GM23338 (cell line): ENCODE measurements around the gene FNDC7. TPM values are rescaled to one million over a fixed set of nuclear protein-coding genes. Genes with fewer than 3 reads are reported as not detected.

Experiments
- ATAC-seq: fragments of 200-7000 bp; cut with Tn5 transposase; 3 replicates; pipeline ENCODE4 v1.9.1; 2020
- DNase-seq: peaks from one replicate; pipeline ENCODE4 v3.0.0-alpha.2; 2015; ENCODE audit warnings: low spot score
- H2AFZ ChIP-seq: fragments of 200-600 bp; sonication (generic); 2 replicates; pipeline ENCODE4 v1.8.0; 2016; ENCODE audit warnings: antibody characterized with exemption, mild to moderate bottlenecking, moderate library complexity
- H3F3A ChIP-seq: fragments of 200-600 bp; sonication (generic); replicated peaks from 2 replicates; pipeline ENCODE4 v1.8.0; 2017; ENCODE audit warnings: antibody characterized with exemption, mixed run types, low read depth
- H3K27ac ChIP-seq: fragments of 200-600 bp; sonication (generic); 2 replicates; pipeline ENCODE4 v1.6.1; 2016; ENCODE audit warnings: low read depth
- H3K27me3 ChIP-seq: fragments of 200-600 bp; sonication (generic); 2 replicates; pipeline ENCODE4 v1.8.0; 2016; ENCODE audit warnings: mild to moderate bottlenecking, mixed run types, moderate library complexity; ENCODE audit not compliant: insufficient read depth
- H3K36me3 ChIP-seq: fragments of 200-600 bp; sonication (generic); 2 replicates; pipeline ENCODE4 v1.8.0; 2016; ENCODE audit warnings: mild to moderate bottlenecking; ENCODE audit not compliant: insufficient read depth
- H3K4me1 ChIP-seq: fragments of 200-600 bp; sonication (generic); 2 replicates; pipeline ENCODE4 v1.8.0; 2016; ENCODE audit warnings: mild to moderate bottlenecking, moderate library complexity; ENCODE audit not compliant: insufficient read depth
- H3K4me2 ChIP-seq: fragments of 200-600 bp; sonication (generic); 2 replicates; pipeline ENCODE4 v1.7.1; 2017; ENCODE audit warnings: mixed run types
- H3K4me3 ChIP-seq: fragments of 200-600 bp; sonication (generic); 2 replicates; pipeline ENCODE4 v1.6.1; 2016; ENCODE audit warnings: mixed run types
- H3K79me2 ChIP-seq: fragments of 200-600 bp; sonication (generic); replicated peaks from 2 replicates; pipeline ENCODE4 v1.8.0; 2017; ENCODE audit warnings: mild to moderate bottlenecking; ENCODE audit not compliant: insufficient read depth
- H3K9me2 ChIP-seq: fragments of 200-600 bp; sonication (generic); 2 replicates; pipeline ENCODE4 v1.8.0; 2017; ENCODE audit not compliant: insufficient read depth
- H4K20me1 ChIP-seq: fragments of 200-600 bp; sonication (generic); replicated peaks from 2 replicates; pipeline ENCODE4 v1.8.0; 2017; ENCODE audit warnings: mild to moderate bottlenecking; ENCODE audit not compliant: insufficient read depth
- H3K27ac Mint-ChIP-seq: 2 replicates; pipeline ENCODE4 v1.8.0; 2020; ENCODE audit warnings: inconsistent platforms, mild to moderate bottlenecking, moderate library complexity, mixed read lengths
- H3K27me3 Mint-ChIP-seq: 3 replicates; pipeline ENCODE4 v1.8.0; 2022; ENCODE audit warnings: low read depth, mild to moderate bottlenecking, moderate library complexity, mixed read lengths, inconsistent platforms; ENCODE audit not compliant: insufficient read depth, poor library complexity
- H3K36me3 Mint-ChIP-seq: 3 replicates; pipeline ENCODE4 v1.8.0; 2021; ENCODE audit warnings: low read depth, mild to moderate bottlenecking, inconsistent platforms, moderate library complexity, mixed read lengths
- H3K4me1 Mint-ChIP-seq: 3 replicates; pipeline ENCODE4 v1.8.0; 2020; ENCODE audit warnings: mild to moderate bottlenecking, inconsistent platforms, mixed read lengths
- H3K4me3 Mint-ChIP-seq: 3 replicates; pipeline ENCODE4 v1.8.0; 2021; ENCODE audit warnings: moderate library complexity, mild to moderate bottlenecking, inconsistent platforms, mixed read lengths
- H3K9me3 Mint-ChIP-seq: 3 replicates; pipeline ENCODE4 v1.8.0; 2020; ENCODE audit warnings: moderate library complexity, mild to moderate bottlenecking, inconsistent platforms, mixed read lengths
- POLR2AphosphoS5 ChIP-seq: IDR thresholded peaks from 2 replicates; pipeline ENCODE4 v1.6.1; 2016; ENCODE audit warnings: antibody characterized with exemption, low read depth
- STAT1 ChIP-seq: IDR thresholded peaks from one replicate; pipeline ENCODE4 v1.6.1; 2016; ENCODE audit warnings: antibody characterized with exemption; ENCODE audit not compliant: unreplicated experiment
- polyA plus RNA-seq: library from polyadenylated mRNA; unstranded; fragments of >200 nt; fragmentation: Nextera tagmentation; extraction: Ambion mirVana; gene quantifications from 2 replicates; pipeline ENCODE4 v1.2.1, GENCODE V29; 2016
- total RNA-seq: library from RNA; depleted of rRNA; stranded (reverse); fragments of >200 nt; shearing (Covaris generic); gene quantifications from 2 replicates; pipeline ENCODE4 v1.2.3, GENCODE V29; 2014
- TF ChIP-seq, protein P1 (sequence below), 2 experiments: fragments of 200-600 bp in 1 of 2; sonication (generic) in 1 of 2; conservative IDR thresholded peaks; 2 replicates each; pipeline versions ENCODE4 v1.5.1 to v1.6.1; 2016 to 2017; ENCODE audit warnings: antibody characterized with exemption in 2 of 2, low read depth in 2 of 2, mild to moderate bottlenecking in 2 of 2, moderate library complexity in 1 of 2
- TF ChIP-seq, protein P2 (sequence below): IDR thresholded peaks from one replicate; pipeline ENCODE4 v1.6.1; 2018; ENCODE audit warnings: antibody characterized with exemption; ENCODE audit not compliant: unreplicated experiment
- TF ChIP-seq, protein P3 (sequence below): IDR thresholded peaks from 2 replicates; pipeline ENCODE4 v1.6.1; 2016; ENCODE audit warnings: antibody characterized with exemption
- TF ChIP-seq, protein P4 (sequence below): fragments of 250-450 bp; sonication (Bioruptor Pico); IDR thresholded peaks from 2 replicates; pipeline ENCODE4 v1.5.0; 2020; ENCODE audit warnings: mild to moderate bottlenecking, moderate library complexity

FNDC7 gene
- total and polyA plus RNA-seq, 2 experiments from 2014 or later = 0.06 to 0.28 TPM

DNA sequence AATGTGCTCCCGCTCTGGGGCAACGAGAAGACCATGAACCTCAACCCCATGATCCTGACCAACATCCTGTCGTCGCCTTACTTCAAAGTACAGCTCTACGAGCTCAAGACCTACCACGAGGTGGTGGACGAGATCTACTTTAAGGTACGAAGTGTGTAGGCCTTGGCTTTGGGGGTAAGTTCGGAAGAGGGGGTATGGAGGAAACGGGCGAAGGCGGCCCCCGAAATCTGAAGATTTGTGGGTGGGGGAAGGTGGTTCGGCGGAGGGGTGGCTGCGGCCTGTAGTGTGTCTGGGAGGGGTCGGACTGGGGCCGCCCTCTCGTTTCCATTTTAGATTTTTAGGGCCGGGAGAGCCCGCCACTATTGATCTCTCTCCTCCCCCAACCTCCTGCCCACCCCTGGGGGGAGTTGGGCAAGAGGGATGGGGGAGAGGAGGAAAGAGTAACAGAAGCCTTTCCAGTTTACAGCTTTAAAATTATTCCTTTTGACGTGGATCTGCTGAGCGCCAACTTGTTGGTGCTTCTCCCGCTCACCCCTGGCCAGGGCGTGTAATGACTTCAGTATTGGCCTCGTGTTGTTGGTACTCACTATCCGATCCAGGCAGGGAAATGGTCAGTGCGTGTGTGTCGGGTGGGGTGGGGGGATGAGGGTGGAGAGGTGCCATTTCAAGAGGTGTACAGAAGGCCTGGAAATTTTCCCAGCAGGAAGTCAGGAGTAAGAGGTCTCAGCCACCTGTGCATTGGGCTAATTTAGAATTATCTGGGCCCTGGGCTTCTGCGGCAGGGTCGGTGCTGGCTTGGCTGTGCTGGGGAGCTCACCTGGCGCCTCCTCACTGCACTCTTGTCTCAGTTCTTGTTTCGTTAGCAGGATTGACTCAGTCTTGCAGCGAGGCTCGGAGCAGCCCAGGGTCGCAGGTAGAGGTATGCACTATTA, 19.7 kb upstream of the FNDC7 start:
- peak overlapping the region; percentile 92 for H3K4me3 ChIP-seq
- TF ChIP-seq, protein P1, sequence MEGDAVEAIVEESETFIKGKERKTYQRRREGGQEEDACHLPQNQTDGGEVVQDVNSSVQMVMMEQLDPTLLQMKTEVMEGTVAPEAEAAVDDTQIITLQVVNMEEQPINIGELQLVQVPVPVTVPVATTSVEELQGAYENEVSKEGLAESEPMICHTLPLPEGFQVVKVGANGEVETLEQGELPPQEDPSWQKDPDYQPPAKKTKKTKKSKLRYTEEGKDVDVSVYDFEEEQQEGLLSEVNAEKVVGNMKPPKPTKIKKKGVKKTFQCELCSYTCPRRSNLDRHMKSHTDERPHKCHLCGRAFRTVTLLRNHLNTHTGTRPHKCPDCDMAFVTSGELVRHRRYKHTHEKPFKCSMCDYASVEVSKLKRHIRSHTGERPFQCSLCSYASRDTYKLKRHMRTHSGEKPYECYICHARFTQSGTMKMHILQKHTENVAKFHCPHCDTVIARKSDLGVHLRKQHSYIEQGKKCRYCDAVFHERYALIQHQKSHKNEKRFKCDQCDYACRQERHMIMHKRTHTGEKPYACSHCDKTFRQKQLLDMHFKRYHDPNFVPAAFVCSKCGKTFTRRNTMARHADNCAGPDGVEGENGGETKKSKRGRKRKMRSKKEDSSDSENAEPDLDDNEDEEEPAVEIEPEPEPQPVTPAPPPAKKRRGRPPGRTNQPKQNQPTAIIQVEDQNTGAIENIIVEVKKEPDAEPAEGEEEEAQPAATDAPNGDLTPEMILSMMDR (conservative IDR thresholded peaks at IDR 0.05; ENCODE audit: low read depth in 2 of 2) = peak in 1 of 2 experiments; percentile 16; a peak in 2 of 4 replicates
- no peak for TF ChIP-seq POLR2AphosphoS5
- TF ChIP-seq, protein P2, sequence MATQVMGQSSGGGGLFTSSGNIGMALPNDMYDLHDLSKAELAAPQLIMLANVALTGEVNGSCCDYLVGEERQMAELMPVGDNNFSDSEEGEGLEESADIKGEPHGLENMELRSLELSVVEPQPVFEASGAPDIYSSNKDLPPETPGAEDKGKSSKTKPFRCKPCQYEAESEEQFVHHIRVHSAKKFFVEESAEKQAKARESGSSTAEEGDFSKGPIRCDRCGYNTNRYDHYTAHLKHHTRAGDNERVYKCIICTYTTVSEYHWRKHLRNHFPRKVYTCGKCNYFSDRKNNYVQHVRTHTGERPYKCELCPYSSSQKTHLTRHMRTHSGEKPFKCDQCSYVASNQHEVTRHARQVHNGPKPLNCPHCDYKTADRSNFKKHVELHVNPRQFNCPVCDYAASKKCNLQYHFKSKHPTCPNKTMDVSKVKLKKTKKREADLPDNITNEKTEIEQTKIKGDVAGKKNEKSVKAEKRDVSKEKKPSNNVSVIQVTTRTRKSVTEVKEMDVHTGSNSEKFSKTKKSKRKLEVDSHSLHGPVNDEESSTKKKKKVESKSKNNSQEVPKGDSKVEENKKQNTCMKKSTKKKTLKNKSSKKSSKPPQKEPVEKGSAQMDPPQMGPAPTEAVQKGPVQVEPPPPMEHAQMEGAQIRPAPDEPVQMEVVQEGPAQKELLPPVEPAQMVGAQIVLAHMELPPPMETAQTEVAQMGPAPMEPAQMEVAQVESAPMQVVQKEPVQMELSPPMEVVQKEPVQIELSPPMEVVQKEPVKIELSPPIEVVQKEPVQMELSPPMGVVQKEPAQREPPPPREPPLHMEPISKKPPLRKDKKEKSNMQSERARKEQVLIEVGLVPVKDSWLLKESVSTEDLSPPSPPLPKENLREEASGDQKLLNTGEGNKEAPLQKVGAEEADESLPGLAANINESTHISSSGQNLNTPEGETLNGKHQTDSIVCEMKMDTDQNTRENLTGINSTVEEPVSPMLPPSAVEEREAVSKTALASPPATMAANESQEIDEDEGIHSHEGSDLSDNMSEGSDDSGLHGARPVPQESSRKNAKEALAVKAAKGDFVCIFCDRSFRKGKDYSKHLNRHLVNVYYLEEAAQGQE = no peak
- TF ChIP-seq STAT1 = no peak
- peak; percentile 64 for DNase-seq
- Mint-ChIP-seq H3K4me1 (peaks cover 15% of the 10 kb centered on the region; the same call in 2 of the 3 replicates), H3K9me3 (no peaks in the 10 kb centered on the region; the same call in 2 of the 3 replicates), H3K4me3 (peak overlapping the region; percentile 94), H3K27ac (peak overlapping the region; percentile 99), H3K27me3 (peaks cover 10% of the 10 kb centered on the region), H3K36me3 (peaks cover 50% of the 10 kb centered on the region)
- H3K79me2 ChIP-seq = peaks cover 69% of the 10 kb centered on the region
- H3K4me2 ChIP-seq = peak overlapping the region; percentile 88
- peaks cover 8% of the 10 kb centered on the region for H3K4me1 ChIP-seq
- H4K20me1 ChIP-seq = peaks cover 25% of the 10 kb centered on the region
- peak overlapping the region; percentile 97 for H3K27ac ChIP-seq
- H3F3A ChIP-seq = 0 out of 2 replicates have a peak, but pooled peaks cover 2% of the 10 kb centered on the region
- H2AFZ ChIP-seq = no peak overlapping the region
- H3K36me3 ChIP-seq = peaks cover 27% of the 10 kb centered on the region
- peak; percentile 60 for ATAC-seq
- no peaks in the 10 kb centered on the region for H3K27me3 ChIP-seq
- H3K9me2 ChIP-seq = no peaks in the 10 kb centered on the region

DNA sequence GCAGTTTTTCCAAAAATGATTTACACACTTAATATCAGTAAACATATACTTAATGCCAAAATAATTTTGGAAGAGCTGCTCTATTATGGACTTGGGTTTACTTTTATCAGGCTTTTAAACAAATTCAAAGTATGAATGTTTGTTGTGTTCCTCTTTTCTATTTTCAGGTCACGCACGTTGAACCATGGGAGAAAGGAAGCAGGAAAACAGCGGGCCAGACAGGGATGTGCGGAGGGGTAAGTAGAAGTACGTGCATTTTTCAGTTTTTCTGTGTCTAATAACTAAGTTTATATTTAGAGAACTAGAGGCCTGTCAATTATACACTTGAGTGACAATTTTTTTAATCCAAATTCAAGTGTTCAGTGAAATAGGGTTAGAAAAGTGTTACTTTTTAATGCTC, 17.2 kb upstream of the FNDC7 start:
- Histone ChIP-seq H3K27ac (no peak overlapping the region), H3K9me2 (no peaks in the 10 kb centered on the region), H3K27me3 (no peaks in the 10 kb centered on the region), H2AFZ (no peak overlapping the region), H3K4me3 (no peak overlapping the region), H3K4me2 (no peak overlapping the region), H3K36me3 (peaks cover 52% of the 10 kb centered on the region), H3K79me2 (peaks cover 69% of the 10 kb centered on the region), H3K4me1 (peaks cover 8% of the 10 kb centered on the region), H3F3A (peaks cover 7% of the 10 kb centered on the region; the same call in 1 of the 2 replicates), H4K20me1 (peaks cover 29% of the 10 kb centered on the region)
- peaks cover 75% of the 10 kb centered on the region for H3K36me3 Mint-ChIP-seq
- H3K9me3 Mint-ChIP-seq = no peaks in the 10 kb centered on the region; the same call in 2 of the 3 replicates
- ATAC-seq (no peak), DNase-seq (no peak)
- no peak overlapping the region for H3K27ac Mint-ChIP-seq
- no peak overlapping the region; the same call in 2 of the 3 replicates for H3K4me3 Mint-ChIP-seq
- H3K27me3 Mint-ChIP-seq = peaks cover 10% of the 10 kb centered on the region
- peaks cover 12% of the 10 kb centered on the region; the same call in 2 of the 3 replicates for H3K4me1 Mint-ChIP-seq
- TF ChIP-seq, protein P3, sequence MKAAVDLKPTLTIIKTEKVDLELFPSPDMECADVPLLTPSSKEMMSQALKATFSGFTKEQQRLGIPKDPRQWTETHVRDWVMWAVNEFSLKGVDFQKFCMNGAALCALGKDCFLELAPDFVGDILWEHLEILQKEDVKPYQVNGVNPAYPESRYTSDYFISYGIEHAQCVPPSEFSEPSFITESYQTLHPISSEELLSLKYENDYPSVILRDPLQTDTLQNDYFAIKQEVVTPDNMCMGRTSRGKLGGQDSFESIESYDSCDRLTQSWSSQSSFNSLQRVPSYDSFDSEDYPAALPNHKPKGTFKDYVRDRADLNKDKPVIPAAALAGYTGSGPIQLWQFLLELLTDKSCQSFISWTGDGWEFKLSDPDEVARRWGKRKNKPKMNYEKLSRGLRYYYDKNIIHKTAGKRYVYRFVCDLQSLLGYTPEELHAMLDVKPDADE = no peak
- TF ChIP-seq, protein P4, sequence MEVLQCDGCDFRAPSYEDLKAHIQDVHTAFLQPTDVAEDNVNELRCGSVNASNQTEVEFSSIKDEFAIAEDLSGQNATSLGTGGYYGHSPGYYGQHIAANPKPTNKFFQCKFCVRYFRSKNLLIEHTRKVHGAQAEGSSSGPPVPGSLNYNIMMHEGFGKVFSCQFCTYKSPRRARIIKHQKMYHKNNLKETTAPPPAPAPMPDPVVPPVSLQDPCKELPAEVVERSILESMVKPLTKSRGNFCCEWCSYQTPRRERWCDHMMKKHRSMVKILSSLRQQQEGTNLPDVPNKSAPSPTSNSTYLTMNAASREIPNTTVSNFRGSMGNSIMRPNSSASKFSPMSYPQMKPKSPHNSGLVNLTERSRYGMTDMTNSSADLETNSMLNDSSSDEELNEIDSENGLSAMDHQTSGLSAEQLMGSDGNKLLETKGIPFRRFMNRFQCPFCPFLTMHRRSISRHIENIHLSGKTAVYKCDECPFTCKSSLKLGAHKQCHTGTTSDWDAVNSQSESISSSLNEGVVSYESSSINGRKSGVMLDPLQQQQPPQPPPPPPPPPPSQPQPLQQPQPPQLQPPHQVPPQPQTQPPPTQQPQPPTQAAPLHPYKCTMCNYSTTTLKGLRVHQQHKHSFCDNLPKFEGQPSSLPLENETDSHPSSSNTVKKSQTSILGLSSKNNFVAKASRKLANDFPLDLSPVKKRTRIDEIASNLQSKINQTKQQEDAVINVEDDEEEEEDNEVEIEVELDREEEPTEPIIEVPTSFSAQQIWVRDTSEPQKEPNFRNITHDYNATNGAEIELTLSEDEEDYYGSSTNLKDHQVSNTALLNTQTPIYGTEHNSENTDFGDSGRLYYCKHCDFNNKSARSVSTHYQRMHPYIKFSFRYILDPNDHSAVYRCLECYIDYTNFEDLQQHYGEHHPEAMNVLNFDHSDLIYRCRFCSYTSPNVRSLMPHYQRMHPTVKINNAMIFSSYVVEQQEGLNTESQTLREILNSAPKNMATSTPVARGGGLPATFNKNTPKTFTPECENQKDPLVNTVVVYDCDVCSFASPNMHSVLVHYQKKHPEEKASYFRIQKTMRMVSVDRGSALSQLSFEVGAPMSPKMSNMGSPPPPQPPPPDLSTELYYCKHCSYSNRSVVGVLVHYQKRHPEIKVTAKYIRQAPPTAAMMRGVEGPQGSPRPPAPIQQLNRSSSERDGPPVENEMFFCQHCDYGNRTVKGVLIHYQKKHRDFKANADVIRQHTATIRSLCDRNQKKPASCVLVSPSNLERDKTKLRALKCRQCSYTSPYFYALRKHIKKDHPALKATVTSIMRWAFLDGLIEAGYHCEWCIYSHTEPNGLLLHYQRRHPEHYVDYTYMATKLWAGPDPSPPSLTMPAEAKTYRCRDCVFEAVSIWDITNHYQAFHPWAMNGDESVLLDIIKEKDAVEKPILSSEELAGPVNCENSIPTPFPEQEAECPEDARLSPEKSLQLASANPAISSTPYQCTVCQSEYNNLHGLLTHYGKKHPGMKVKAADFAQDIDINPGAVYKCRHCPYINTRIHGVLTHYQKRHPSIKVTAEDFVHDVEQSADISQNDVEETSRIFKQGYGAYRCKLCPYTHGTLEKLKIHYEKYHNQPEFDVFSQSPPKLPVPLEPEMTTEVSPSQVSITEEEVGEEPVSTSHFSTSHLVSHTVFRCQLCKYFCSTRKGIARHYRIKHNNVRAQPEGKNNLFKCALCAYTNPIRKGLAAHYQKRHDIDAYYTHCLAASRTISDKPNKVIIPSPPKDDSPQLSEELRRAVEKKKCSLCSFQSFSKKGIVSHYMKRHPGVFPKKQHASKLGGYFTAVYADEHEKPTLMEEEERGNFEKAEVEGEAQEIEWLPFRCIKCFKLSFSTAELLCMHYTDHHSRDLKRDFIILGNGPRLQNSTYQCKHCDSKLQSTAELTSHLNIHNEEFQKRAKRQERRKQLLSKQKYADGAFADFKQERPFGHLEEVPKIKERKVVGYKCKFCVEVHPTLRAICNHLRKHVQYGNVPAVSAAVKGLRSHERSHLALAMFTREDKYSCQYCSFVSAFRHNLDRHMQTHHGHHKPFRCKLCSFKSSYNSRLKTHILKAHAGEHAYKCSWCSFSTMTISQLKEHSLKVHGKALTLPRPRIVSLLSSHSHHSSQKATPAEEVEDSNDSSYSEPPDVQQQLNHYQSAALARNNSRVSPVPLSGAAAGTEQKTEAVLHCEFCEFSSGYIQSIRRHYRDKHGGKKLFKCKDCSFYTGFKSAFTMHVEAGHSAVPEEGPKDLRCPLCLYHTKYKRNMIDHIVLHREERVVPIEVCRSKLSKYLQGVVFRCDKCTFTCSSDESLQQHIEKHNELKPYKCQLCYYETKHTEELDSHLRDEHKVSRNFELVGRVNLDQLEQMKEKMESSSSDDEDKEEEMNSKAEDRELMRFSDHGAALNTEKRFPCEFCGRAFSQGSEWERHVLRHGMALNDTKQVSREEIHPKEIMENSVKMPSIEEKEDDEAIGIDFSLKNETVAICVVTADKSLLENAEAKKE = no peak
